HG02763 (cell line): ENCODE measurements around the gene PCNX1.

ENCODE experiments used
- ATAC-seq: cut with Tn5 transposase; IDR thresholded peaks from one replicate; pipeline ENCODE4 v1.9.1; 2021; ENCODE audit warnings: mild to moderate bottlenecking, moderate library complexity; ENCODE audit not compliant: unreplicated experiment

Gene PCNX1

GRCh38 chr14:70955543-70956480 lies 48.6 kb downstream of the PCNX1 start:
- no peak for ATAC-seq

DNA sequence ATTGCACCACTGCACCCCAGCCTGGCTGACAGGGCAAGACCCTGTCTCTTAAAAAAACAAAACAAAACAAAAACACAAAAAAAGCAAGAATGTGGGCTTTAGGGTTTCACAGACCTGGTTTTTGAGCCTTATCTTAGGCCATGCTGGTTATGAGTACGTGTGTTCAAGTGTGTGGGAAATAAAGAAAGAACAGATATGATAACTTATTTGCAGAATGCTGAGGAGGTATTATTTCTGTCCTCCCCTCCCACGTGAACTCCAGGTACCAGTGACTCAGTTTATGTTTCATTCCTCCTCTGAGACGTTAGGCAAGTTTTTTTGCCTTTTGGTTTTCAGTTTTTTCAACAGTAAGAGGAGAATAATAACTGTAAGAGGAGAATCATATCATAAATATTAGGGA lies 49.3 kb downstream of the PCNX1 start:
- no peak for ATAC-seq

- no peak for ATAC-seq
Observed at GRCh38 chr14:70957710-70958109, 50.5 kb downstream of the PCNX1 start.

- ATAC-seq = no peak
Observed at GRCh38 chr14:70962935-70963334, 55.7 kb downstream of the PCNX1 start.

DNA sequence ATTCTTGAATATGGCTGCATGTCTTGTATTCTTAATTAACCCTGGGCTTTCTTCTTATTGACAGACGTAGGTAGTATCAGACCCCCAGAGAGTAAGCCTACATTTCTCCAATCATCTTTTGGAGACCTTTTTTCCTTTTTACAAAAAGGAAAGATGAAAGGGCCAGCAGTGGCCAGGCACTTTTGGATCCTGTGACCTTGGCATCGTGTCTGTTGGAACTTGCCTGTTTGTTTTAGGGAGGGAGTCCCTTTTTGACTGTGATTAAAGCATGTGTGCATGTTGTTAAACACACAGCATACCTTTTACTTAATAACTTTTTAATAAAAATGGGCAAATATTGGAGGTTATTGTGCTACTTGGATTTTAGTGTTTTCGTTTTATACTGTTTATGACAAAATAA lies 57.2 kb downstream of the PCNX1 start:
- ATAC-seq = no peak

GRCh38 chr14:70971560-70971959 lies 64.3 kb downstream of the PCNX1 start:
- ATAC-seq = no peak

DNA sequence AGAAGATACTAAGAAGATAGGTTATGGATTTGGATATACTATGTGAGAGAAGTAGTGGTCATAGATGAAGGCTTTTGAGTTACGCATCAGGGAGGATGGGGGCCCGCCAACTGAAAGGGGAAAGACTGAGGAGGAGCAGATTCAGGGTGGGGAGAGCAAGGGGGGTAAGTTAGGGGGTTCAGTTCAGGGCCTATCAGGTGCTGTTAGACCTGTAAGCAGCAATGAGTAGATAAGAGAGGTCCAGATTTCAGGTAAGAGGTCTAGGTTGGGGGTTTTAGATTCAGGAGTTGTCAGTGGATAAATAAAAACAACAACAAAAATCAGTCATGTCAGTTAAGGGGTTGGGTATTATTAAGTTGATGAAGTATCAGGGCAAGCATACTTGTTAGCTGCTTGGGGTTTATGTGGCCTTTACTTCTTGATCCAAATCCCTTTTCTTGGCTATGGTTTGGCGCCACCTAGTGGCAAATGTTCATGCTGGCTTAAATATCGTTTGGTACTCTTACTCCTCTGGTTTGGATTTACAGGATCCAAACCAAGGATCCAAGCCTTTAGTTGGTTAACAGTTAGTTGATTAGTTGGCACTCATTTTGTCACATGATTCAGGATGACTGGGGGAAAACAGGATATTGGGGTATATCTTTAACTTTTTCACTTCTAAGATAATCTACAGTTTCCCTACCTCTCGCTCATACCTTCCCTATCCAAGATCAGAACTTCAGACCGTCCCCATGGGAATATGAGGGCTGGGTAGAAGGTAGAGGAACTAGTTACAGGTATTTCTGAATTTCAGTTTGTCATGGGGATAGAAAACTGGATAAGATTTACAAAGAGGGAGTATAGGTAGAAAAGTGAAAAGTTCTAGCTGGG lies 65.1 kb downstream of the PCNX1 start:
- ATAC-seq = no peak

GRCh38 chr14:70976591-70976990 lies 69.3 kb downstream of the PCNX1 start:
- no peak for ATAC-seq

GRCh38 chr14:70981000-70981952 lies 74.0 kb downstream of the PCNX1 start:
- no peak for ATAC-seq

- ATAC-seq = no peak
Observed at GRCh38 chr14:70982200-70982599, 74.9 kb downstream of the PCNX1 start.

GRCh38 chr14:70987041-70987440 lies 79.8 kb downstream of the PCNX1 start:
- no peak for ATAC-seq

DNA sequence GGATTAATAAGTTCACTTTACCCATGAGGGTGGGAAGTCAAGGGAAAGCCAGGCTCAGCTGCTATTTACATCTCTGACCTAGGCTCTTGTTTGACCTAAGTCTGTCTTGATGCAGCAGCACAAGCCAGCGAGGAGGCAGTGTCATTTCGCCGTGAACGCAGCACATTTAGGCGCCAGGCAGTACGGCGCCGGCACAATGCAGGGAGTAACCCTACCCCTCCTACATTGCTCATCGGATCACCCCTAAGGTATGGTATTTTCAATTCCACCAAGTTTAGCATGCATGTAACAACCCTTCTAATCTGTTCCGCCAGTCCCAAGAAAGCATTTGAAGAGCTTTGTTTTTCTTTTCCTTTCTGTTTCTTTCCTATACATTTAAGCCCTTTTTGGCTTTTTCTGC lies 81.2 kb downstream of the PCNX1 start:
- ATAC-seq = no peak

GRCh38 chr14:70993931-70994330 lies 86.7 kb downstream of the PCNX1 start:
- ATAC-seq = no peak

GRCh38 chr14:70995211-70995610 lies 88.0 kb downstream of the PCNX1 start:
- ATAC-seq = no peak

- no peak for ATAC-seq
Observed at GRCh38 chr14:70995671-70996070, 88.4 kb downstream of the PCNX1 start.

DNA sequence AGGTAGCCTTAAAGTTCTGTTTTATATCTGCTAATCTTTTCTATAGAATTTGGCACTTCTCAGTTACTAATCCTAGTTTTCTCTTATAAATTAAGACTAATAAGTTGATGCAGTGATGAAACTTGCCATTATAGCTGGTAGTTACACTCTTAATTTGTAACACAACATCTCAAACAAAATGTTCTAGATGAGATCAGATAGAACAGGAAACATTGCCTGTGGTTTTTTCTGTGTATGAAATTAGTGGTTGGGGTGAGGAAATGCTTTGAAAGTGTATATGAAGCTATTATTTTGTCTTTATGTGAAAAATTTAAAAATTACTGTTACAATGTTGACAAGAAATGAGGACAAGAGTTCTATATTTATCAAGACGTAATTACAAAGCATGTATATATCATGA lies 91.9 kb downstream of the PCNX1 start:
- ATAC-seq = no peak

- ATAC-seq = no peak
Observed at GRCh38 chr14:71000091-71000490, 92.8 kb downstream of the PCNX1 start.

GRCh38 chr14:71001742-71002141 lies 94.5 kb downstream of the PCNX1 start:
- no peak for ATAC-seq

- no peak for ATAC-seq
Observed at GRCh38 chr14:71003156-71003555, 95.9 kb downstream of the PCNX1 start.

DNA sequence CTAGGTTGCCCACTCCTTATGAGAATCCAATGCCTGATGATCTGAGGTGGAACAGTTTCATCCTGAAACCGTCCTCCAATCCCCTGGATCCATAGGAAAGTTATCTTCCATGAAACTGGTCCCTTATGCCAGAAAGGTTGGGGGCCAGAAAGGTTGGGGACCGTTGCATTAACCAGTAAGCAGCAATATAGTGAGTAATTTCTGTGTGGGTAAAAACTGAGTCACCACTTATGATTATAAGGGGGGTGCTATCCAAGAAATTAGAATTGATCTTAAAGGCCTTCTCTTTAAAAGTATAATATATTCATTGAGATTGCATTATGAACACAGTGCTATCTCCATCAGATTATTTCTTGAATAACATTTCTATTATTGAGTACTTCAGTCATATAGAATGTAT lies 97.2 kb downstream of the PCNX1 start:
- no peak for ATAC-seq

DNA sequence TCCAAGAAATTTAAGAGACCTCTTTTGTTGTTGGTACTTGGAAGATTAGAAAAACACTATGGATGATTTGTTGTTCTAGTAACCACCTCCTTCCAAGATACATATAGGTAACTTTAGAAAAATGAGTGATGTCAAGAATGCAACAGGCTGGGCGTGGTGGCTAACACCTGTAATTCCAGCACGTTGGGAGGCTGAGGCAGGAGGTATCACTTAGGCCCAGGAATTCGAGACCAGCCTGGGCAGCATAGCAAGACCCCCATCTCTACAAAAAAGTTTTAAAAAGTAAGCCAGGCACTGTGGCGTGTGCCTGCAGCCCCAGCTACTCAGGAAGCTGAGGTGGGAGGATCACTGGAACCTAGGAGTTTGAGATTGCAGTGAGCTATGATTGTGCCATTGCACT lies 97.8 kb downstream of the PCNX1 start:
- ATAC-seq = no peak
